Tibial artery (tissue), 4 donors: ENCODE measurements around the gene NUMBL.

ENCODE experiments used
- DNase-seq, 2 donors: peaks; one replicate each; pipeline ENCODE4 v3.0.0-alpha.2; 2019
- H3K27ac ChIP-seq, 2 donors: fragments of 200-600 bp; sonication (generic) in 1 of 2; 1 replicate in 1 of 2; 2 replicates in 1 of 2; pipeline ENCODE4 v1.5.1; 2018 to 2019; ENCODE audit warnings: mild to moderate bottlenecking in 1 of 2
- H3K27me3 ChIP-seq, 2 donors: fragments of 200-600 bp; sonication (generic) in 1 of 2; one replicate each; pipeline versions ENCODE4 v1.5.1 to v1.6.0; 2016 to 2019
- H3K36me3 ChIP-seq, 3 donors: fragments of 200-600 bp; sonication (generic) in 2 of 3; one replicate each; pipeline ENCODE4 v1.5.1; 2016 to 2019; ENCODE audit warnings: mild to moderate bottlenecking in 2 of 3
- H3K4me1 ChIP-seq, 4 donors: fragments of 200-600 bp; sonication (generic) in 2 of 4; 1 replicate in 3 of 4; 2 replicates in 1 of 4; pipeline ENCODE4 v1.5.1; 2016 to 2019
- H3K4me3 ChIP-seq, 2 donors: fragments of 200-600 bp; sonication (generic) in 1 of 2; 1 replicate in 1 of 2; 2 replicates in 1 of 2; pipeline ENCODE4 v1.5.1; 2018 to 2019; ENCODE audit warnings: mild to moderate bottlenecking in 2 of 2
- H3K9me3 ChIP-seq, 3 donors: fragments of 200-600 bp; sonication (generic) in 1 of 3; one replicate each; pipeline ENCODE4 v1.5.1; 2016 to 2019
- CTCF ChIP-seq, 2 experiments: fragments of 200-600 bp in 1 of 2; fragments of 450-650 bp in 1 of 2; IDR thresholded peaks; one replicate each; pipeline ENCODE4 v1.5.1; 2017 to 2019; ENCODE audit warnings: antibody characterized with exemption in 2 of 2, mild to moderate bottlenecking in 1 of 2, moderate library complexity in 1 of 2
- intact Hi-C: fragments of 100-400 bp; cut with DNase I; formaldehyde crosslinking; loops from one replicate; pipeline ENCODE4 v1.15.0; 2023; ENCODE audit warnings: low total_unique reads

The NUMBL gene

GRCh38 chr19:40667602-40668001, 22.8 kb downstream of the NUMBL start:
- intact Hi-C loops: loop anchor here (10.0 kb wide), 1 partner anchor 477 kb away; no protein-coding TSS in a partner anchor
- DNase-seq: no peak
- H3K4me1 ChIP-seq: peaks cover 0 to 13% (median 10%) of the 10 kb centered on the region in 4 donors
- H3K36me3 ChIP-seq: peaks cover 35 to 60% (median 60%) of the 10 kb centered on the region in 3 donors
- H3K4me3 ChIP-seq: no peak overlapping the region
- H3K27me3 ChIP-seq: no peaks in the 10 kb centered on the region
- TF ChIP-seq CTCF (IDR thresholded peaks at IDR 0.05): no peak
- H3K9me3 ChIP-seq: no peaks in the 10 kb centered on the region
- H3K27ac ChIP-seq: no peak overlapping the region

GRCh38 chr19:40666803-40667438, 23.5 kb downstream of the NUMBL start:
- Histone ChIP-seq H3K4me3 (no peak overlapping the region), H3K36me3 (peaks cover 28 to 53% (median 53%) of the 10 kb centered on the region in 3 donors), H3K27me3 (no peaks in the 10 kb centered on the region), H3K4me1 (peaks cover 0 to 14% (median 13%) of the 10 kb centered on the region in 4 donors), H3K9me3 (no peaks in the 10 kb centered on the region), H3K27ac (peak overlapping the region in 1 of 2 donors; percentile 48)
- DNase-seq: no peak
- TF ChIP-seq CTCF (IDR thresholded peaks at IDR 0.05): no peak
- intact Hi-C loops: loop anchor here (10.0 kb wide), 1 partner anchor 478 kb away; no protein-coding TSS in a partner anchor

GRCh38 chr19:40663695-40664692, 26.5 kb downstream of the NUMBL start:
- peak overlapping the region; percentile 71 to 80 for H3K27ac ChIP-seq
- H3K9me3 ChIP-seq: no peaks in the 10 kb centered on the region
- no peaks in the 10 kb centered on the region for H3K27me3 ChIP-seq
- peaks cover 0 to 14% (median 13%) of the 10 kb centered on the region in 4 donors for H3K4me1 ChIP-seq
- peaks cover 1 to 24% (median 24%) of the 10 kb centered on the region in 3 donors for H3K36me3 ChIP-seq
- no peak for TF ChIP-seq CTCF (IDR thresholded peaks at IDR 0.05)
- peak overlapping the region; percentile 59 to 62 for H3K4me3 ChIP-seq
- no peak for DNase-seq
- intact Hi-C loops: loop anchor here (2.0 to 10.0 kb wide), 2 partner anchors 151 to 481 kb away; no protein-coding TSS in a partner anchor

- H3K27me3 ChIP-seq: no peaks in the 10 kb centered on the region
- peak; percentile 90 to 94 for DNase-seq
- H3K36me3 ChIP-seq: peaks cover 0 to 15% (median 15%) of the 10 kb centered on the region in 3 donors
- peak; percentile 97 to 99 for TF ChIP-seq CTCF (IDR thresholded peaks at IDR 0.05)
- intact Hi-C loops: loop anchor here (2.0 to 10.0 kb wide), 2 partner anchors 152 to 482 kb away; no protein-coding TSS in a partner anchor
- H3K4me1 ChIP-seq: peaks cover 0 to 14% (median 13%) of the 10 kb centered on the region in 4 donors
- peak overlapping the region; percentile 59 to 62 for H3K4me3 ChIP-seq
- H3K27ac ChIP-seq: peak overlapping the region; percentile 71 to 80
- no peaks in the 10 kb centered on the region for H3K9me3 ChIP-seq
These were observed 27.3 kb downstream of the NUMBL start for GRCh38 chr19:40662925-40663694.

GRCh38 chr19:40661616-40662015, 28.8 kb downstream of the NUMBL start:
- Histone ChIP-seq H3K9me3 (no peaks in the 10 kb centered on the region), H3K36me3 (peaks cover 0 to under 1% (median 0%) of the 10 kb centered on the region in 3 donors), H3K27ac (no peak overlapping the region), H3K27me3 (no peaks in the 10 kb centered on the region), H3K4me1 (peaks cover 0 to 14% (median 13%) of the 10 kb centered on the region in 4 donors), H3K4me3 (no peak overlapping the region)
- DNase-seq: no peak
- intact Hi-C loops: loop anchor here (2.0 to 10.0 kb wide), 2 partner anchors 153 to 483 kb away; no protein-coding TSS in a partner anchor
- no peak for TF ChIP-seq CTCF (IDR thresholded peaks at IDR 0.05)
